ENCODE results near the gene MACROD2.

DNA sequence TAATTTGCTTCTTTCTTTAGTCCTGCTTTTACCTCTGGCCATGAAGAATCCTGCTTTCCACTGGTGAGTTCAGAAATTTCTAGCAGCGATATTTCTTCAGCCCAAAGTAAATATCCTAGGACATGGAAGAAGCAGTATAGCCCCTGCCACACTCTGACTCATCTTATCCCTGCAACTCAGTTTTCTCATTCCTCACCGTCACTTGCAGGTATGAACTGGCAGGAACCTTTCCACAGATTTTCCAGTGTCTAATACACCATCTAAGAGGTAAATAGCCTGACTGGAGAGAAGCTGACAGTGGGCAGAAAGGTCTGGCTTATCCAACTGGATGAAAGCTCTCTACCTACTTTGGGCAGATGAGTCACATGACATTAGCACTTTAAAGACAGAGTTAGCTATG, 1158.8 kb downstream of the MACROD2 start:
- TF ChIP-seq, protein P1, sequence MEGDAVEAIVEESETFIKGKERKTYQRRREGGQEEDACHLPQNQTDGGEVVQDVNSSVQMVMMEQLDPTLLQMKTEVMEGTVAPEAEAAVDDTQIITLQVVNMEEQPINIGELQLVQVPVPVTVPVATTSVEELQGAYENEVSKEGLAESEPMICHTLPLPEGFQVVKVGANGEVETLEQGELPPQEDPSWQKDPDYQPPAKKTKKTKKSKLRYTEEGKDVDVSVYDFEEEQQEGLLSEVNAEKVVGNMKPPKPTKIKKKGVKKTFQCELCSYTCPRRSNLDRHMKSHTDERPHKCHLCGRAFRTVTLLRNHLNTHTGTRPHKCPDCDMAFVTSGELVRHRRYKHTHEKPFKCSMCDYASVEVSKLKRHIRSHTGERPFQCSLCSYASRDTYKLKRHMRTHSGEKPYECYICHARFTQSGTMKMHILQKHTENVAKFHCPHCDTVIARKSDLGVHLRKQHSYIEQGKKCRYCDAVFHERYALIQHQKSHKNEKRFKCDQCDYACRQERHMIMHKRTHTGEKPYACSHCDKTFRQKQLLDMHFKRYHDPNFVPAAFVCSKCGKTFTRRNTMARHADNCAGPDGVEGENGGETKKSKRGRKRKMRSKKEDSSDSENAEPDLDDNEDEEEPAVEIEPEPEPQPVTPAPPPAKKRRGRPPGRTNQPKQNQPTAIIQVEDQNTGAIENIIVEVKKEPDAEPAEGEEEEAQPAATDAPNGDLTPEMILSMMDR (optimal IDR thresholded peaks at IDR 0.05 in 1 of 3, IDR thresholded peaks at IDR 0.05 in 1 of 3, conservative IDR thresholded peaks at IDR 0.05 in 1 of 3; ENCODE audit: extremely low read depth in 1 of 3, insufficient read depth in 2 of 3, low read length in 3 of 3) = no peak
- TF ChIP-seq EZH2 (IDR thresholded peaks at IDR 0.05; ENCODE audit: low read length) = no peak
